SK-N-SH treated with all-trans-retinoic acid at 6 μM for 48 hours (cell line): ENCODE measurements around the gene GIMAP7.

Experiments
- BACH2 ChIP-seq: fragments of 250-450 bp; sonication (Bioruptor Pico); IDR thresholded peaks from 2 replicates; pipeline ENCODE4 v1.9.0; 2021; ENCODE audit warnings: mild to moderate bottlenecking, borderline replicate concordance
- ISL1 ChIP-seq: fragments of 250-450 bp; sonication (Bioruptor Pico); IDR thresholded peaks from 2 replicates; pipeline ENCODE4 v2.1.2; 2022; ENCODE audit warnings: mild to moderate bottlenecking, moderate library complexity
- SNAI2 ChIP-seq: fragments of 250-450 bp; sonication (Bioruptor Pico); IDR thresholded peaks from 2 replicates; pipeline ENCODE4 v1.5.0; 2020; ENCODE audit warnings: mild to moderate bottlenecking, moderate library complexity
- TF ChIP-seq, protein P1 (sequence below): fragments of 250-450 bp; sonication (Bioruptor Pico); IDR thresholded peaks from 2 replicates; pipeline ENCODE4 v1.5.1; 2021; ENCODE audit warnings: mild to moderate bottlenecking, moderate library complexity

DNA sequence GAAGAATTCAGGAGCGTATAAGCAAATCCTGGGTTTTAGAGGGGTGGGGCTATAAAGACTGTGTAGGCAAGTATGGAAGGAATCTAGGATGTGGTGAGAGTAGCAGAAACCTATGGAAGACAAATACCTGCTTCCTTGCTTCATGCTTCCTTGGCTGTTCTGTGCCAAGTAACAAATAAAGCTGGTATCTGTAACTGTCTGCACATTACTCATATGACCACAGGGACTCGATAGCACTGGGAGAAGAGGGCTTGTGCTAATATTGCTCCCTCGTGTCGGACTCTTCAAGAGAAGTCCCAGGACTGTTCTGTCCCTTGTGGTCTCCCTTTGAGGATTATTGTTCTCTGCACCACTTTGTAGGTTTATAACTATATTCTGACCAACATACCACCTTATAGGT, 11.5 kb upstream of the GIMAP7 start:
- TF ChIP-seq BACH2, result no peak
- TF ChIP-seq SNAI2 (CRISPR knock-in tag), result no peak
- TF ChIP-seq ISL1 (CRISPR knock-in tag), result no peak
- TF ChIP-seq, protein P1, sequence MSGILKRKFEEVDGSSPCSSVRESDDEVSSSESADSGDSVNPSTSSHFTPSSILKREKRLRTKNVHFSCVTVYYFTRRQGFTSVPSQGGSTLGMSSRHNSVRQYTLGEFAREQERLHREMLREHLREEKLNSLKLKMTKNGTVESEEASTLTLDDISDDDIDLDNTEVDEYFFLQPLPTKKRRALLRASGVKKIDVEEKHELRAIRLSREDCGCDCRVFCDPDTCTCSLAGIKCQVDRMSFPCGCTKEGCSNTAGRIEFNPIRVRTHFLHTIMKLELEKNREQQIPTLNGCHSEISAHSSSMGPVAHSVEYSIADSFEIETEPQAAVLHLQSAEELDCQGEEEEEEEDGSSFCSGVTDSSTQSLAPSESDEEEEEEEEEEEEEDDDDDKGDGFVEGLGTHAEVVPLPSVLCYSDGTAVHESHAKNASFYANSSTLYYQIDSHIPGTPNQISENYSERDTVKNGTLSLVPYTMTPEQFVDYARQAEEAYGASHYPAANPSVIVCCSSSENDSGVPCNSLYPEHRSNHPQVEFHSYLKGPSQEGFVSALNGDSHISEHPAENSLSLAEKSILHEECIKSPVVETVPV, result no peak
